ENCODE measurements around the gene RAD51B. TPM values are rescaled to one million over a fixed set of nuclear protein-coding genes. Genes with fewer than 3 reads are reported as not detected.
A peak's percentile ranks its signal among the peaks of the same experiment; 100 is the strongest.

The RAD51B gene
- total and polyA plus RNA-seq, 8 donors: 1.8 to 30.7 (median 15.3) TPM

DNA sequence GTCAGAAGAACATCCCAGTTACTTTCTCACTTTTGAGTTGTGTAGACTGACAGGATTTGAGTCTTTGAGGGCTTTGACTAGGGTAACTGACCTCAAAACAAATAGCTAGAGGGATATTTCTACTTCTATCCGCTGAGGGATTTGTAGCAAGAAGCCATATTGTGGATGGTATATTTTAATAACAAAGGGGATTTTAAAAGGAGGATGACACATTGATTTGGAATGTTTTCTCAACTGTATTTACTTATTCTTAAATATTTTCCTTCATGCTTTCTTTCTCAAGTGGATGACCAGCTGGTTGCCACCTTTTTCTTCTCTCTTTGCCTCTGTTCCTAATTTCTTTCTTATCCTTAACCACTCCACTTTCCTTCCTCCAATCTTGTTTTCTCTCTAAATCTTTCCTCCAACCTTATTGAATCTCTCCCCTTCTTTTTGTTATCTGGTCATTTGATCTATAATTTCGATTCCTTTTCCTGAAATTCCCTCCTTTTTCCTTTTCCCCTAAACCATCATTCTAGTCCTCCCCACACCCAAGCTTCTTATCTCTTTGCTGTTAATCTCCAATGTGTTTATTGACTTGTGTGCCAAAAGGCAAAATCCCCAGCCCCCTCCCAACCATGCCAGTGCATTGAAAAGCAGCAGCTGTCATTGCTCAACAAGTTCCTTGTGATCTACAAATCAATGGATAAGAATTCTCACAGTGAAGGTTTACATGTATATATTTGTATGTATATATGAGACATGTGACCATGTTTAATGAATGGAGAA lies 411.6 kb downstream of the RAD51B start:
- DNase-seq: no peak
- TF ChIP-seq, protein P1, sequence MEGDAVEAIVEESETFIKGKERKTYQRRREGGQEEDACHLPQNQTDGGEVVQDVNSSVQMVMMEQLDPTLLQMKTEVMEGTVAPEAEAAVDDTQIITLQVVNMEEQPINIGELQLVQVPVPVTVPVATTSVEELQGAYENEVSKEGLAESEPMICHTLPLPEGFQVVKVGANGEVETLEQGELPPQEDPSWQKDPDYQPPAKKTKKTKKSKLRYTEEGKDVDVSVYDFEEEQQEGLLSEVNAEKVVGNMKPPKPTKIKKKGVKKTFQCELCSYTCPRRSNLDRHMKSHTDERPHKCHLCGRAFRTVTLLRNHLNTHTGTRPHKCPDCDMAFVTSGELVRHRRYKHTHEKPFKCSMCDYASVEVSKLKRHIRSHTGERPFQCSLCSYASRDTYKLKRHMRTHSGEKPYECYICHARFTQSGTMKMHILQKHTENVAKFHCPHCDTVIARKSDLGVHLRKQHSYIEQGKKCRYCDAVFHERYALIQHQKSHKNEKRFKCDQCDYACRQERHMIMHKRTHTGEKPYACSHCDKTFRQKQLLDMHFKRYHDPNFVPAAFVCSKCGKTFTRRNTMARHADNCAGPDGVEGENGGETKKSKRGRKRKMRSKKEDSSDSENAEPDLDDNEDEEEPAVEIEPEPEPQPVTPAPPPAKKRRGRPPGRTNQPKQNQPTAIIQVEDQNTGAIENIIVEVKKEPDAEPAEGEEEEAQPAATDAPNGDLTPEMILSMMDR (IDR thresholded peaks at IDR 0.05): no peak
- TF ChIP-seq POLR2A (IDR thresholded peaks at IDR 0.05) (no peak), POLR2AphosphoS5 (IDR thresholded peaks at IDR 0.05) (no peak), EP300 (IDR thresholded peaks at IDR 0.05) (no peak)
- intact Hi-C loops (cut with DNase I; ENCODE audit: low total_unique reads): no loop called here
- Histone ChIP-seq H3K9me3 (no peaks in the 10 kb centered on the region), H3K4me1 (peaks cover 20 to 40% (median 34%) of the 10 kb centered on the region in 4 donors), H3K27me3 (no peaks in the 10 kb centered on the region), H3K36me3 (no peaks in the 10 kb centered on the region), H3K4me3 (no peak overlapping the region), H3K27ac (peak overlapping the region in 4 of 5 donors; percentile 75 to 90 (median 82))
- 59 to 80% (median 67%) methylated on average over 2 of the region's 2 CpGs for WGBS, 5 donors

DNA sequence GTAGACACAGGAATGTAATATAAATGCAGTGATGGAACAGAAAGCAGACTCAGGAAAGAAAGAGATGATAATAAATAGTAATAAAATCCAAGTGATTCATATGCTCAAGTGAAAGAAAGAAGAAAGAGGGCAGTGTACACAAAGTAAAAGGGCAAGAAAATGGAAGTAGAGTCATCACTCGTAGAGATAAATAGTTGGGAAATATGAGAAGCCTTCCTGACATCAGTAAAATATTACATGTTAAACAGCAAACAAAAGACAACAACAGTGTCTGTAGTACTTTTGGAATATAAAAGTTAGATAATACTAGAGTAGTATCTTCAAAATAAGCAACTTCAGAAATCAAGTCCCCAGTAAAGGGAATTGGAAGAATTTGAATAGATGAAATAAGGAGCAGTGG lies 412.3 kb downstream of the RAD51B start:
- 36 to 76% (median 61%) methylated on average over 1 of the region's 1 CpG for WGBS, 5 donors
- TF ChIP-seq EP300 (IDR thresholded peaks at IDR 0.05): no peak
- TF ChIP-seq POLR2AphosphoS5 (IDR thresholded peaks at IDR 0.05): no peak
- TF ChIP-seq, protein P1 (IDR thresholded peaks at IDR 0.05): no peak
- TF ChIP-seq POLR2A (IDR thresholded peaks at IDR 0.05): no peak
- Histone ChIP-seq H3K9me3 (no peaks in the 10 kb centered on the region), H3K27ac (peak overlapping the region in 4 of 5 donors; percentile 75 to 90 (median 82)), H3K4me1 (peaks cover 20 to 47% (median 37%) of the 10 kb centered on the region in 4 donors), H3K4me3 (no peak overlapping the region), H3K27me3 (no peaks in the 10 kb centered on the region), H3K36me3 (no peaks in the 10 kb centered on the region)
- intact Hi-C loops (cut with DNase I; ENCODE audit: low total_unique reads): no loop called here
- DNase-seq: no peak

DNA sequence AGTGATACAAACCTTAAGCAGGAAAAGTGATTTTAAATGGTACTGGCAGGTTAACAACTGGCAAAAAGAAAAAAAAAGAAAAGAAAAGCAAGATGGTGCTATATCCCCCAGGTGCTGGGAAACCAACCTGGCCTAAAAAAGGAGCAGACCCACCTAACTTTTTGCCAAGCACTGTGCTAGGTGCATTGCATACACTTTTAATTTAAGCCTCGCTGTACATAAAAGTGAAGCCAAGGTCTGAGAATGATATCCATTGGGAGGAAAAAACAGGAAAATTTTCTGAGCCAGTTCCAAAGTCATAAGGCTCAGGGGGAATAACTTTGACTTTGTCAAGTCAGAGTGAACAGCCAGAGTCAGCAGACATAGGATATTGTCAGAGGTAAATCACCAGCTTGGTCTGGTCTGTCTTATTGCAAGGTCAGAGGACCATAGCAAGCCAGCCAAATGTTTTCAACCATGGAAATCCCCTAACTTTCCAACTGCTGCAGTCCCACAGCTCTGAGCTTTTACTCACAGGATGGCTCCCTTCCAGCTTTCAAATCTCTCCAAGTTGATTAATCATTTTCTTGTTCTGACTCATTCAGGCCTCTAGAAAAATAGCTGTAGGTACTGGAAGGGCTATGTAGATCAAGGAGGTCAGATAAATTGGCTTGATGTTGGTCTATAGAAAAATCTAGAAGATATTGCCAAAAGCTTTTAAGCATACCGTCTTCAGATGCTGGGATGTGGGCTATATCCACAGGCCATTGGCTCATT lies 412.9 kb downstream of the RAD51B start:
- Histone ChIP-seq H3K27me3 (no peaks in the 10 kb centered on the region), H3K4me3 (no peak overlapping the region), H3K36me3 (no peaks in the 10 kb centered on the region), H3K9me3 (no peaks in the 10 kb centered on the region), H3K27ac (peak overlapping the region; percentile 40 to 90 (median 80)), H3K4me1 (peaks cover 20 to 53% (median 40%) of the 10 kb centered on the region in 4 donors)
- intact Hi-C loops (cut with DNase I; ENCODE audit: low total_unique reads): no loop called here
- peak; percentile 58 to 96 for DNase-seq
- TF ChIP-seq, protein P1 (IDR thresholded peaks at IDR 0.05): no peak
- TF ChIP-seq POLR2AphosphoS5 (IDR thresholded peaks at IDR 0.05): peak; percentile 8 to 71 (median 50)
- TF ChIP-seq POLR2A (IDR thresholded peaks at IDR 0.05): no peak
- TF ChIP-seq EP300 (IDR thresholded peaks at IDR 0.05): no peak
- 16 to 39% (median 22%) methylated on average over 2 of the region's 2 CpGs for WGBS, 5 donors

DNA sequence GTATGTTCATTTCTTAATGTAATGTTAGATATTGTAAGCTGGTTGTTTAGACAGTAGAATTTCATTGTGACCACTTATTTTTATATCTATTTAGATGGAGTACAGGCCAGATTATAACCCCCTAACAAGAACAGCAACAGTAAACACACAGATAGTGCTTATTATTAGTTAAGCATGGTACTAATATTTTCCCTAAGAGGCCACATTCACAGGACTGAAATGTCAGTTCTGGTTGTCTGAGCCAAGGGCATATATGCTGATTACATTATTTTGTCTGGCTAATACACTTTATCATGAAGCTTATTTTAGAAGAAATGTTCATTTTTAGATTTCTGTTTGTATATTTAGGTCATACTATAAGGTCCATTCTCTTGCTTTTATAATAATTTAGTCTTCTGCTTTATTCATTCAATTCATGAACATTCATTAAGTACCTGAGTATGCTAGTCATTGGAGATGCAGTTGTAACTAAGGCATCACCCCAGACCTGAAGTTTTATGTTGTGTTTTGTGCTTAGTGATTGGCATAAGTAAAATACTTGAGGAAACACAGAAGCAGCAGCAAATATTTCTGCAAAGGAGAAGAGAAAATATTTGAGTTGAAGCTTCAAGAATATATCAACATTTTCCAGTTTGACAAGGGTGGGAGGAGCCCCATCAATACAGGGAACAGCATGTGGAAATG lies 413.7 kb downstream of the RAD51B start:
- H3K36me3 ChIP-seq: no peaks in the 10 kb centered on the region
- peak overlapping the region in 4 of 5 donors; percentile 75 to 90 (median 82) for H3K27ac ChIP-seq
- TF ChIP-seq, protein P1 (IDR thresholded peaks at IDR 0.05): no peak
- TF ChIP-seq POLR2AphosphoS5 (IDR thresholded peaks at IDR 0.05) (no peak), EP300 (IDR thresholded peaks at IDR 0.05) (no peak), POLR2A (IDR thresholded peaks at IDR 0.05) (no peak)
- no peaks in the 10 kb centered on the region for H3K9me3 ChIP-seq
- peaks cover 20 to 56% (median 42%) of the 10 kb centered on the region in 4 donors for H3K4me1 ChIP-seq
- no peak for DNase-seq
- H3K27me3 ChIP-seq: no peaks in the 10 kb centered on the region
- no peak overlapping the region for H3K4me3 ChIP-seq
- intact Hi-C loops (cut with DNase I; ENCODE audit: low total_unique reads): no loop called here
